D721Med (cell line): ENCODE data around the gene SDR9C7.
"Not testable (repeated sequence)": the region's sequence is repeated elsewhere in the genome, so short reads cannot be mapped to it uniquely, and the experiment has no call there.

Source experiments
- DNase-seq: peaks from one replicate; pipeline ENCODE4 v3.0.0; 2011; ENCODE audit warnings: low spot score; ENCODE audit not compliant: insufficient read length
- FAIRE-seq: peaks from 2 replicates; lab custom pipeline; 2011; peaks lifted over from hg19 to GRCh38; lab: Jason Lieb, UNC
- CTCF ChIP-seq: IDR thresholded peaks from 2 replicates; pipeline ENCODE4 v1.5.1; 2012; ENCODE audit warnings: mild to moderate bottlenecking, control low read depth; ENCODE audit not compliant: insufficient read depth; ENCODE audit errors: missing control alignments

The SDR9C7 gene

GRCh38 chr12:56900583-56900982, 33.6 kb downstream of the SDR9C7 start:
- no peak for FAIRE-seq

GRCh38 chr12:56898938-56899337, 35.3 kb downstream of the SDR9C7 start:
- DNase-seq, result no peak
- no peak for TF ChIP-seq CTCF
- FAIRE-seq, result no peak

More at GRCh38 chr12:56900583-56900982, 33.6 kb downstream of the SDR9C7 start:
- no peak for DNase-seq
- TF ChIP-seq CTCF, result no peak

- FAIRE-seq (no peak), DNase-seq (no peak)
- no peak for TF ChIP-seq CTCF
Observed at GRCh38 chr12:56897844-56898361, 36.3 kb downstream of the SDR9C7 start.

- FAIRE-seq, result no peak
- no peak for TF ChIP-seq CTCF
- DNase-seq, result no peak
Observed at GRCh38 chr12:56896082-56896481, 38.1 kb downstream of the SDR9C7 start.

GRCh38 chr12:56894698-56895368, 39.4 kb downstream of the SDR9C7 start:
- FAIRE-seq (no peak), DNase-seq (no peak)
- TF ChIP-seq CTCF, result no peak

GRCh38 chr12:56891885-56892284, 42.3 kb downstream of the SDR9C7 start:
- DNase-seq, FAIRE-seq: not testable (repeated sequence)

- DNase-seq, result no peak
- FAIRE-seq, result no peak
- TF ChIP-seq CTCF, result no peak
Observed at GRCh38 chr12:56886319-56886718, 47.9 kb downstream of the SDR9C7 start.
